D721Med (cell line): Measurements from ENCODE around the gene TMEM200C.

Experiments
- DNase-seq: peaks from one replicate; pipeline ENCODE4 v3.0.0; 2011; ENCODE audit warnings: low spot score; ENCODE audit not compliant: insufficient read length
- FAIRE-seq: peaks from 2 replicates; lab custom pipeline; 2011; peaks lifted over from hg19 to GRCh38; lab: Jason Lieb, UNC
- TF ChIP-seq, protein P1 (sequence below): IDR thresholded peaks from 2 replicates; pipeline ENCODE4 v1.5.1; 2012; ENCODE audit warnings: mild to moderate bottlenecking, control low read depth; ENCODE audit not compliant: insufficient read depth; ENCODE audit errors: missing control alignments

The TMEM200C gene

DNA sequence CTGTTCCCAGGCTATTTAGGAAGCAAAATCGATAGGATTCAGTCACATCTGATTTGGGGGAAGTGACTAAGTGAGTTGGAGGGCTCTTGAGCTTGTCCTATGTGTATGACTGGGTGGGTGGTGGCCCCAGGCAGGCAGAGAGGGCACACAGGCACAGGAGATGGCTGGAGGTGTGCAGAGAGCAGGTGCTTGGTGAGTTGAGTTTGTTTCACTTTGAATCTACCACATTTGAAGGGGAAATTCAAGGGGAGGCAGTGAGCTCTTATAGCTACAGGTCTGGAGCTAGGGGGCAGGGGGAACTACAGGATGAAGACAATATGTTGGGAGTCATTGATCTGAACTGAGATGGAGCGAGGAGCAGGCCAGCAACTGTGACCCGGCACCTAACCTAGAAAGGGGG, 42.5 kb upstream of the TMEM200C start:
- no peak for DNase-seq
- TF ChIP-seq, protein P1, sequence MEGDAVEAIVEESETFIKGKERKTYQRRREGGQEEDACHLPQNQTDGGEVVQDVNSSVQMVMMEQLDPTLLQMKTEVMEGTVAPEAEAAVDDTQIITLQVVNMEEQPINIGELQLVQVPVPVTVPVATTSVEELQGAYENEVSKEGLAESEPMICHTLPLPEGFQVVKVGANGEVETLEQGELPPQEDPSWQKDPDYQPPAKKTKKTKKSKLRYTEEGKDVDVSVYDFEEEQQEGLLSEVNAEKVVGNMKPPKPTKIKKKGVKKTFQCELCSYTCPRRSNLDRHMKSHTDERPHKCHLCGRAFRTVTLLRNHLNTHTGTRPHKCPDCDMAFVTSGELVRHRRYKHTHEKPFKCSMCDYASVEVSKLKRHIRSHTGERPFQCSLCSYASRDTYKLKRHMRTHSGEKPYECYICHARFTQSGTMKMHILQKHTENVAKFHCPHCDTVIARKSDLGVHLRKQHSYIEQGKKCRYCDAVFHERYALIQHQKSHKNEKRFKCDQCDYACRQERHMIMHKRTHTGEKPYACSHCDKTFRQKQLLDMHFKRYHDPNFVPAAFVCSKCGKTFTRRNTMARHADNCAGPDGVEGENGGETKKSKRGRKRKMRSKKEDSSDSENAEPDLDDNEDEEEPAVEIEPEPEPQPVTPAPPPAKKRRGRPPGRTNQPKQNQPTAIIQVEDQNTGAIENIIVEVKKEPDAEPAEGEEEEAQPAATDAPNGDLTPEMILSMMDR = no peak
- no peak for FAIRE-seq

DNA sequence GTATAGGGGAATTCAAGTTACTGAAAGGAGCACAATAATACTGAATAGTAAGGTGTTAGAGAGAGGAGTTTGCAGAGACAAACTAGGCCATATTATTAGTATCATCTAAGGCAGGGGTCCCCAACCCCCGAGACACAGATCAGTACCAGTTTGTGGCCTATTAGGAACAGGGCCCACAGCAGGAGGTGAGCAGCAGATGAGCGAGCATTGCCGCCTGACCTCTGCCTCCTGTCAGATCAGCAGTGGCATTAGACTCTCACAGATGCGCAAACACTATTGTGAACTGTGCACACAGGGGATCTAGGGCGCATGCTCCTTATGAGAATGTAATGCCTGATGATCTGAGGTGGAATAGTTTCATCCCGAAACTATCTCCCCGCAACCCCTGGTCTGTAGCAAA, 41.8 kb upstream of the TMEM200C start:
- TF ChIP-seq, protein P1 = no peak
- FAIRE-seq (no peak), DNase-seq (no peak)

DNA sequence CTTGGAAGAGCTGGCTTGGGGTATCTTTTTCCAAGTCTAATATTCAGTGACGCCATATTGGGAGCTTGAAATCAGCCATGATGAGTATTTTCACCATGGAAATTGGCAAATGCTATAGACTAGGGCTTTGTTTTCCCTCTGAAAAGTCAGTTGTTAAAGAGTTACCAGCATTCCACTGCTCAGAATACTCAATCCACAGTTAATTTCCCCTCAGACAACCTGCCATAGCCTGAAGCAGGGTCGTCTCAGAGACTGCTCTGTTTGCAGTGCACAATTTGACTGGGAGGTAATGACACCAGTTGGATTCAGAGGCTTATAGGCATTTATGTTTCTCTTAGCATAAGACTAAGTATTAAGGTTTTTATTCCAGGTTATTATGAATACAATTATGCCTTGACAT, 35.5 kb upstream of the TMEM200C start:
- DNase-seq = no peak
- TF ChIP-seq, protein P1 = no peak
- no peak for FAIRE-seq

DNA sequence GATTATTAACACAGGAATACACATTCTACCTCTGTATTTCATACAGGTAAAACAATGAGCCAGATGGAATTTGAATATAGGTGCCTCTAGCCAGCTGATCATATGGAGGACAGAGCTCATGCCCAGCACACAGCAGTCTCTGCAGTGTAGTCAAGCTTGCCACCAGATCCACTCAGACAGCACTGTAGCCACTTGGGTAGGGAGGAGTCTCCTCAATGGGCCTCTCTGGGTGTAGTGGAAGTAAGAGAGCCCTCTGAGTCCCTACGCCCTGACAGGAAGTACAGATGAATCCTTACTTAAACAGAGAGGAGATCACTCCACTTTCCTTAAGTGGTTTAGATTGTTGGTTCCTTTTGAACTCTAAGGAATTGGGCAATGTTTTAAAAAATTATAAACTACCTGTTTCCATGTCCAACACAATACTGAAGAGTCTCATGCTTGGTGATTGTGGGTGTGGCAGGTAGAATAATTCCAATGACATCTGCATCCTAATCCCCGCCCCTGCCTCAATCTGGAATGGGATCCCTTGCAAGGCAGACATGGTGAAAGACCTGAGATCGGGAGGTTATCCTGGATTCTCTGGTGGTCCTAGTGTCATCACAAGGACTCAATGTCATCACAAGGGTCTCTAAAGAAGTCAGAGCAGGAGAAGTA, 23.0 kb upstream of the TMEM200C start:
- no peak for DNase-seq
- FAIRE-seq = no peak
- TF ChIP-seq, protein P1 = no peak

DNA sequence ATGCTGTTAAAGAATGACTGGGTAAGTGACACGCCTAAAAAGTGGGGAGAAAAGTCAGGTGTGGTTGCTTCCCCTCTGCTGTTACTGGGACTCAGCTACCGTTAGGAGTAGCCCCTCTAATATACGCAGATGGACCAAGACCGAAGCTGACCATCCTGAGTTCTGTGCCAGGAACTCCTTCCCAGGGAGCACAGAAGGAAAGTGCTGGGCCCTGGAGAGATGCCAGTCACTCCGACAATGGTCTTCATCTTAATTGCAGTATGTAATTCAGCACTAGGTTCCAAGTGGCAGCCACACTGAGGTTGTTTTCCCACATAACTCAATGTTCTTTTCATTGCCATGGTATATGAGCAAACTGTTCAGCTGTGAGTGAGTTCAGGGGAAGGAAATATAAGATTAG, 19.6 kb upstream of the TMEM200C start:
- TF ChIP-seq, protein P1 = no peak
- FAIRE-seq (no peak), DNase-seq (no peak)

DNA sequence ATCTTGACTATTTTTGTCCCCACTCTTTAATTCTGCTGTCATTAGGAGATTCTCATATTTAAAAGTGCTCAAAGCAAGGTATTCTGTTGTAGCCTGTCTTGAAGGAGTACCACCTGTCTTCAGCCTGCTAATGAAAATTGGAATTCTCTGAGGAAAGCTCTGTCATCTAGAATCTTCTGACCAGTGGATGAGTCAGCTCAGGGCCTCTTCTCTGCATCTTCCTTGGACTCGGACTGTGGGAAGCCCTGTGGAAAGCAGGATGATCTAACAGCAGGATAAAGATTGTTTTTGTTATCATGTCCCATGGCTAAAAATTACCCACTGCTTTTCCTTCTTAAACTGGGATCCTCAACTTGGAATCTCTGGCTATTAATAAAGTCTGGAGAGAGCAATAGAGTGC, 18.7 kb upstream of the TMEM200C start:
- no peak for FAIRE-seq
- no peak for DNase-seq
- TF ChIP-seq, protein P1 = no peak

DNA sequence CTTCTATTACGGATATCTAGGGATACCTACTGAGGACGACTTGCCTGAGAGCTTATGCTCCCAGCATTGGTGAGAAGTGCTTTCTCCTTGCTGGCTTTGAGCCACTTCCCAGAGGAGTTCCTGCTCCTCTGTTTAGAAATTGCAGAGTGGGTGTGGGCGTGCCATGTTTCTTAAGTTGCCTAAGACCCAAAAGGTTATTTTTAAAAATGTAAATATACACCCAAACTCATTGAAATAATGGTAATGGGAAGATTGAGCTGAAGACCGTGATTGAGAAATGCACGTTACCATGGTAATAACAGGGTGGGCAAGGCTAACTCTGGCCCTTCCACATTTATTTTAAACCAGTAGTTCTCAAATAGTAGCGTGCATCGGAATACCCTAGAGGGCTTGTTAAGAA, 17.2 kb upstream of the TMEM200C start:
- DNase-seq = no peak
- TF ChIP-seq, protein P1 = no peak
- FAIRE-seq = no peak
